T-helper 2 cell treated with Interferon-gamma antibody and Interleukin-4, amounts not matched to agents 5 μg/mL and 100 μg/mL, for 36 hours (primary cell): ENCODE data around the gene DNAJC30.
"Not testable (repeated sequence)": the region's sequence is repeated elsewhere in the genome, so short reads cannot be mapped to it uniquely, and the experiment has no call there.

Experiments used
- DNase-seq: peaks from one replicate; pipeline ENCODE4 v3.0.0; 2021; ENCODE audit warnings: low spot score
- H3K27ac Mint-ChIP-seq: one replicate; pipeline ENCODE4 v1.8.0; 2021; ENCODE audit warnings: mild to moderate bottlenecking, mixed read lengths
- H3K27me3 Mint-ChIP-seq: one replicate; pipeline ENCODE4 v1.8.0; 2021; ENCODE audit warnings: low read depth, mixed read lengths
- H3K36me3 Mint-ChIP-seq: one replicate; pipeline ENCODE4 v1.8.0; 2021; ENCODE audit warnings: low read depth, mixed read lengths
- H3K4me1 Mint-ChIP-seq: one replicate; pipeline ENCODE4 v1.8.0; 2021; ENCODE audit warnings: low read depth, mixed read lengths
- H3K4me3 Mint-ChIP-seq: one replicate; pipeline ENCODE4 v1.8.0; 2022; ENCODE audit warnings: mild to moderate bottlenecking, moderate library complexity, mixed read lengths
- H3K9me3 Mint-ChIP-seq: one replicate; pipeline ENCODE4 v1.8.0; 2021; ENCODE audit warnings: mixed read lengths

The DNAJC30 gene

DNA sequence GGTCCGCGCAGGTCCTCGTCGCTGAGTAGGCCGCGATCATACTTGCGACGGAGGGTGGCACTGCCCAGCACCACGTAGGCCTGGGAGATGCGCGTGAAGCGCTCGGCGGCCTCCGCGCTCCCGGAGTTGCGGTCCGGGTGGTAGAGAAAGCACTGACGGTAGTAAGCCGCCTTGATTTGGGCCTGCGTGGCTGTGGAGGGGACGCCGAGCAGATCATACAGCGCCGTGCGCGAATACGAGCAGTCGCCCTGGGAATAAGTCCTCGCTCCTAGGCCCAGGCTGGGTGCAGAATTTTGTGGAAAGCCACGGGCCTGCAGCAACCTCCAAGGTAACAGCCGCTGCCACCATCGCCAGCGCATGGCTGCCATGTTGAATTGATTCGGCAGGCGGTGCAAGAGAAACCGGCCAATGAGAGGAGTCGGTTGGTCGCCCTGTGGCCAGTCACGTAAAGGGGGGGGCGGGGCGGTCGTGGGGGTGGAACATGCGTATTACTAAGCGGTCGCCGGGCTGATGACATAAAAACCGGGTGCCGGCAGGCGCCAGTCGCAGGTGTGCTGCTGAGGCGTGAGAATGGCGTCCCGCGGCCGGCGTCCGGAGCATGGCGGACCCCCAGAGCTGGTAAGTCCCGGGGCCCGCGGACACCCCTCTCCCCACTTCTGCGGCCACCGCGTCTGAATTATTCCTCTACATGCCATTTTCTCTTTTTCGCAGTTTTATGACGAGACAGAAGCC, at the start of gene DNAJC30, which contains the start of gene BUD23:
Gene DNAJC30 (minus strand): TSS at position 398 of the 732 bp plus-strand sequence. CDS start 30 bp downstream, at position 368.
Gene BUD23 (plus strand): TSS at position 542 of the 732 bp plus-strand sequence. CDS start 29 bp downstream, at position 571.
- peak within 1 kb of the TSS; percentile 100 for H3K4me3 Mint-ChIP-seq
- H3K4me1 Mint-ChIP-seq: peaks cover 18% of the 10 kb centered on the region
- DNase-seq: peak; percentile 90
- H3K27ac Mint-ChIP-seq: peak within 1 kb of the TSS; percentile 99
- H3K27me3 Mint-ChIP-seq: no peaks in the 10 kb centered on the region
- H3K36me3 Mint-ChIP-seq: peaks cover 18% of the 10 kb centered on the region
- H3K9me3 Mint-ChIP-seq: no peaks in the 10 kb centered on the region

- Mint-ChIP-seq H3K27me3 (peaks cover 9% of the 10 kb centered on the region), H3K27ac (no peak overlapping the region), H3K9me3 (no peaks in the 10 kb centered on the region), H3K36me3 (peaks cover 3% of the 10 kb centered on the region), H3K4me1 (peaks cover 2% of the 10 kb centered on the region), H3K4me3 (no peak overlapping the region)
- no peak for DNase-seq
Measured at GRCh38 chr7:73732397-73732796, 49.1 kb upstream of the DNAJC30 start.

GRCh38 chr7:73730485-73730884, 47.2 kb upstream of the DNAJC30 start:
- DNase-seq: no peak
- Mint-ChIP-seq H3K9me3 (no peaks in the 10 kb centered on the region), H3K36me3 (no peaks in the 10 kb centered on the region), H3K4me3 (no peak overlapping the region), H3K4me1 (peaks cover 2% of the 10 kb centered on the region), H3K27ac (no peak overlapping the region), H3K27me3 (peaks cover 9% of the 10 kb centered on the region)

- H3K36me3 Mint-ChIP-seq: no peaks in the 10 kb centered on the region
- H3K27me3 Mint-ChIP-seq: peaks cover 9% of the 10 kb centered on the region
- no peaks in the 10 kb centered on the region for H3K4me1 Mint-ChIP-seq
- no peak overlapping the region for H3K4me3 Mint-ChIP-seq
- DNase-seq: no peak
- no peaks in the 10 kb centered on the region for H3K9me3 Mint-ChIP-seq
- no peak overlapping the region for H3K27ac Mint-ChIP-seq
Measured at GRCh38 chr7:73728551-73728950, 45.3 kb upstream of the DNAJC30 start.

GRCh38 chr7:73727952-73728351, 44.7 kb upstream of the DNAJC30 start:
- Mint-ChIP-seq H3K9me3 (no peaks in the 10 kb centered on the region), H3K27me3 (peaks cover 9% of the 10 kb centered on the region), H3K27ac (no peak overlapping the region), H3K4me1 (no peaks in the 10 kb centered on the region), H3K36me3 (no peaks in the 10 kb centered on the region), H3K4me3 (no peak overlapping the region)
- DNase-seq: no peak

DNA sequence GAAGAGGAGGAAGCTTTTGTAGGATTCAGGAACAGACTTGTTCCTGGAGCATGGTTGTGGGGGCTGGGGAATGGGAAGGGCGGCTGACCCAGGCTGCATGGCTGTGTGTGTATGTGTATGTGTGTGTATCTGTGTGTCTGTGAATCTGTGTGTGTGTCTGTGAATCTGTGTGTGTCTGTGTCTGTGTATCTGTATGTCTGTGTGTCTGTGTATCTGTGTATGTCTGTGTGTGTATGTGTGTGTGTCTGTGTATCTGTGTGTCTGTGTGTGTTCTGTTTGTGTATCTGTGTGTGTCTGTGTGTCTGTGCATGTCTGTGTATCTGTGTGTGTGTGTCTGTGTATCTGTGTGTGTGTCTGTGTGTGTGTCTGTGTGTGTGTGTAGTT, 42.8 kb upstream of the DNAJC30 start:
- Mint-ChIP-seq H3K4me3 (no peak overlapping the region), H3K27ac (no peak overlapping the region), H3K36me3 (no peaks in the 10 kb centered on the region), H3K27me3 (peaks cover 13% of the 10 kb centered on the region), H3K4me1 (no peaks in the 10 kb centered on the region), H3K9me3 (no peaks in the 10 kb centered on the region)
- DNase-seq: no peak

- H3K9me3 Mint-ChIP-seq: no peaks in the 10 kb centered on the region
- no peaks in the 10 kb centered on the region for H3K36me3 Mint-ChIP-seq
- no peak overlapping the region for H3K4me3 Mint-ChIP-seq
- H3K4me1 Mint-ChIP-seq: peaks cover 6% of the 10 kb centered on the region
- DNase-seq: no peak
- H3K27me3 Mint-ChIP-seq: peaks cover 16% of the 10 kb centered on the region
- H3K27ac Mint-ChIP-seq: no peak overlapping the region
Measured at GRCh38 chr7:73723813-73724212, 40.6 kb upstream of the DNAJC30 start.

DNA sequence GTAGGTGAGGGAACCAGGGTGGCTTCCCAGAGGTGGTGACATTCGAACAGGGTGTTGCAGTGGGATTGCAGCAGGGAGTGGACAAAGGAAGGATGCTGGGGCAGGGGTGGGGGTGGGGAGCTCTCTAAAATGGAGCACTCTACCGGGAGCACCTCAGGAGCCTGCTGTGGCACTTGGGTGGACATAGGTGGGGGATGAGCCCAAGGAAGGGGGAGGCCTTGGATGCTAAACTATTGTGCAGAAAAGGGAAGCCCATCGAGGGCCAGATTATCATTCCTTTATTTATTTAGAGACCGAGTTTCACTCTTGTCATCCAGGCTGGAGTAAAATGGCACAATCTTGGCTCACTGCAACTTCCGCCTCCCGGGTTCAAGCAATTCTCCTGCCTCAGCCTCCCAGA, 39.5 kb upstream of the DNAJC30 start:
- no peak for DNase-seq
- H3K36me3 Mint-ChIP-seq: no peaks in the 10 kb centered on the region
- H3K4me1 Mint-ChIP-seq: peaks cover 11% of the 10 kb centered on the region
- H3K9me3 Mint-ChIP-seq: no peaks in the 10 kb centered on the region
- no peak overlapping the region for H3K4me3 Mint-ChIP-seq
- H3K27ac Mint-ChIP-seq: no peak overlapping the region
- peaks cover 10% of the 10 kb centered on the region for H3K27me3 Mint-ChIP-seq

- H3K4me1 Mint-ChIP-seq: peaks cover 14% of the 10 kb centered on the region
Measured at GRCh38 chr7:73722182-73722581, 38.9 kb upstream of the DNAJC30 start.

DNA sequence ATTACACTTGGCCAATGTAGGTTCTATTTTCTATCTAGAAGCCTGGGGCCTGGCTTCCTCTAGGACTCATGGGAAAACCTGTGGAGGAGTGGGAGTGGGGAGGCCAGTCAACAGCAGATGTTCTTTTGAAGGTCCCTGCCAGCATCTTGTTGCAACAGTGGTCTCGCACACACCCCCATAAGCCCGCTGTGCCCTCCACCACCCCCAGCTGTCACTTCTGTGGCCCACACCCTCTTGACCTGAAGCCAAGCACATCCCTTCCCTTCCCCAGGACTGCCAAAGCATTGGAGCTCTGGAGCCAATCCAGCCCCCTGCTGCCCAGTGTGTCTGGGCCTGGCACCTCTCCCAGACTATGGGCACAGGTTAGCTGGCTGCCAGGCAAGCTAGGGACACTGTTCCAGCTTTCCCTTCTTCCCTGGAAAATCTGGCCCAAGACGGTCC, 38.1 kb upstream of the DNAJC30 start:
- Mint-ChIP-seq H3K9me3 (no peaks in the 10 kb centered on the region), H3K36me3 (peaks cover 5% of the 10 kb centered on the region), H3K4me1 (peaks cover 19% of the 10 kb centered on the region), H3K27ac (no peak overlapping the region), H3K4me3 (peak overlapping the region; percentile 55), H3K27me3 (peaks cover 13% of the 10 kb centered on the region)
- no peak for DNase-seq

More at GRCh38 chr7:73722182-73722581, 38.9 kb upstream of the DNAJC30 start:
- H3K27me3 Mint-ChIP-seq: peaks cover 10% of the 10 kb centered on the region
- not testable (repeated sequence) for H3K27ac Mint-ChIP-seq, H3K36me3 Mint-ChIP-seq, H3K9me3 Mint-ChIP-seq, DNase-seq, H3K4me3 Mint-ChIP-seq

GRCh38 chr7:73720443-73720842, 37.2 kb upstream of the DNAJC30 start:
- Mint-ChIP-seq H3K27me3 (peaks cover 13% of the 10 kb centered on the region), H3K27ac (peak overlapping the region; percentile 67), H3K4me1 (peaks cover 26% of the 10 kb centered on the region), H3K36me3 (peaks cover 11% of the 10 kb centered on the region), H3K4me3 (peak overlapping the region; percentile 76)
- not testable (repeated sequence) for DNase-seq, H3K9me3 Mint-ChIP-seq

DNA sequence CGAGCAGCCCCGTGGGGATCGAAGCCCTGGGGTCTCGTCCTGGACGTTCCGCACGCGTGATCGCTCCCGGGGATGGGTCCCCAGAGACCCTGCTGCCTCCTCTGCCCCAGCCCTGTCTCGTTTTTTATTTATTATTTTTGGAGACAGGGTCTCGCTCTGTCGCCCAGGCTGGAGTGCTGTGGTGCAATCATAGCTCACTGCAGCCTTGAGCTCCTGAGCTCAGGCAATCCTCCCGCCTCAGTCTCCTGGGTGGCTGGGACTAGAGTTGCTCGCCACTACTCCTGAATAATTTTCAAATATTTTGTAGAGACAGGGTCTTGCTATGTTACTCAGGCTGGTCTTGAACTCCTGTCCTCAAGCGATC, 36.5 kb upstream of the DNAJC30 start:
- Mint-ChIP-seq H3K4me3 (peak overlapping the region; percentile 76), H3K9me3 (no peaks in the 10 kb centered on the region), H3K27me3 (peaks cover 13% of the 10 kb centered on the region), H3K36me3 (peaks cover 11% of the 10 kb centered on the region), H3K4me1 (peaks cover 27% of the 10 kb centered on the region), H3K27ac (no peak overlapping the region)
- no peak for DNase-seq

DNA sequence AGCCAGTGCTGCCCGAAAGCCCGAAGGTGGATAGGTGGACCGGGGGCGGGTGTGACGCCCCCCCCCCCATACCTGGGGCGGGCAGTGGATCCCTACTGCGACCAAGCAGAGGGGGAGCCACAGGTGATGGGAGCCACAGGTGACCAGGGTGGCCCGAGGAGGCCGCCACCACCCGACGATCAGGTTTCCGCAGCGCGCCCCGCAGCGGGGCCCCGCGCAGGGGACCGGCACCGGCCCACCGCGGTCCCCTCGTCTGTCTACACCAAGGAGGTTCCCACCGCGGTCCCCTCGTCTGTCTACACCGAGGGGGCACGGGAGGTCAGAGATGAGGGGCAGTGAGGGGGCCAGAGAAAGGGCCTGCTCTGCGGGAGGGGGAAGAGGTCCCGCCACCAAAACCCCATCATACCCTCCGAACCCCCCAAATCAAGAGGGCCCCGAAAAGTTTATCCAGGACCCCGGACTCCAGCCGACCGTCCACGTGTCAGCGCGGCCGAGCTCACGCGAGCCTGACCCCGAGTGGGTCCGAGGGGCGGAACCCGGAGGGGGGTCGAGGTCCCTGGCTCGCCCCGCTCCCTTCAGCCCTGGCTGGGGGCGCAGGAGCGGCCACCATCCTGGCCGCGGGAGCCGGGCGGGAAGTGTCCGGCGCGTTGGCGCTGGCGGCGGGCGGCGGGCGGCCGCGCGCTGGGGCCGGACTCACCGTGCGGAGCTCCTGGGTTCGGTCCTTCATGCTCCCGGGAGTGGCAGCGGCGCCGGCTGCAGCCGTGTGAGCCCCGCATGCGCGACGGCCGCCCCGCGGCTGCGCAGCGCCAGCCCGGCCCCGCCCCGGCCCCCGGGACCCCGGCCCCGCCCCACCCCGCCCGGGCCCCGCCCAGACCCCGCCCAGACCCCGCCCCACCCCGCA, 35.9 kb upstream of the DNAJC30 start, which contains the start of gene STX1A:
Gene STX1A (minus strand): TSS at position 765 of the 901 bp plus-strand sequence. CDS start 38 bp downstream, at position 727.
- Mint-ChIP-seq H3K27ac (peak within 1 kb of the TSS; percentile 67), H3K9me3 (no peaks in the 10 kb centered on the region), H3K27me3 (peaks cover 13% of the 10 kb centered on the region), H3K4me3 (peak within 1 kb of the TSS; percentile 83), H3K4me1 (peaks cover 27% of the 10 kb centered on the region), H3K36me3 (peaks cover 11% of the 10 kb centered on the region)
- DNase-seq: peak; percentile 73

GRCh38 chr7:73718438-73718881, 35.2 kb upstream of the DNAJC30 start:
- H3K36me3 Mint-ChIP-seq: peaks cover 11% of the 10 kb centered on the region
- no peak for DNase-seq
- peaks cover 27% of the 10 kb centered on the region for H3K4me1 Mint-ChIP-seq
- no peaks in the 10 kb centered on the region for H3K9me3 Mint-ChIP-seq
- H3K27me3 Mint-ChIP-seq: peaks cover 13% of the 10 kb centered on the region
- peak overlapping the region; percentile 83 for H3K4me3 Mint-ChIP-seq
- no peak overlapping the region for H3K27ac Mint-ChIP-seq
